Bladder microvascular endothelial cell (primary cell): ENCODE measurements around the gene YBX3. TPM values are rescaled to one million over a fixed set of nuclear protein-coding genes. Genes with fewer than 3 reads are reported as not detected.

Experiments
- total RNA-seq: library from RNA; depleted of rRNA; stranded (reverse); fragments of >200 nt; gene quantifications from 2 replicates; pipeline ENCODE4 v1.2.3, GENCODE V29; 2014

YBX3 gene
- total RNA-seq: 92.8 and 196 TPM in 2 replicates

DNA sequence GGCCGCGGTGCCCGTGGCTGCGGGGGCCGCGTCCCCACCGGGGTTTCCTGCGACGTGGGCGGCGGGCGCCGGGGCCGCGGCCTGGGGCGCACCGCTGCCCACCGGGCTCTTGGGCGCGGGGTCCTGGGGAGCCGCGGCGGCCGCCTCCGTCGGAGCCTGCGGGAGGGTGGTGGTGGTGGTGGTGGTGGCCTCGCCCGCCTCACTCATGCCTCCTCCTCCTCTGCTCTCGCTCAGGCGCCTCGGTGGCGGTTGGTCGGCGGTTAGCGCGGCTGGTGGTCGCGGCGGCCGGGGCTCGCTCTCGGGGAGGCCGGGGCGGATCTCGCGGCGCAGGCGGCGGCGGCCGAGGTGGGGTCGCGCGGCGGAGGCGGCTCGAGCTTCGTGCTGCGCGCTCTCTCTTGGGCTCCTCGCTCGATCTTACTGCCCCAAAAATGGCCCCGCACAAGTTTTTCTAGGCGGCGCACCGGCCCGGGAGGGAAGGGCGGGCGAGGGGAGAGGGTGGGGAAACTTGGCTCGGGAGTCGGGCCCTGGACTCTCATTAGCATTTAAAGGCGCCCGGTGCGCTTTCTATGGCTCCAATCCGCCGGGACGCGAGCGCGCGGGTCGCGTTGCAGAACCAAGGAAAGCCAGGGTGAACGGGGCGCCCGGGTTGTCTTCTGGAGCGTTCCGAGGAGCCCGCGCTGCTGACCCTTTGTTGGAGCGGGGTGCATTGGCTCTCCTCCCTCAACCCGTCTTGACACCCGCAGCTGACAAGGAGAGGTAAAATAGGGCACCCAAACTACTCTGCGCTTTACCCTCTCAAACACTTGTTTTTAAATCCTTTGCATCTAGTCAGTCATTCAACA, at the start of gene YBX3:
YBX3 (minus strand) TSS at position 419 of the 842 bp plus-strand sequence; CDS start at position 207, 212 bp downstream.

DNA sequence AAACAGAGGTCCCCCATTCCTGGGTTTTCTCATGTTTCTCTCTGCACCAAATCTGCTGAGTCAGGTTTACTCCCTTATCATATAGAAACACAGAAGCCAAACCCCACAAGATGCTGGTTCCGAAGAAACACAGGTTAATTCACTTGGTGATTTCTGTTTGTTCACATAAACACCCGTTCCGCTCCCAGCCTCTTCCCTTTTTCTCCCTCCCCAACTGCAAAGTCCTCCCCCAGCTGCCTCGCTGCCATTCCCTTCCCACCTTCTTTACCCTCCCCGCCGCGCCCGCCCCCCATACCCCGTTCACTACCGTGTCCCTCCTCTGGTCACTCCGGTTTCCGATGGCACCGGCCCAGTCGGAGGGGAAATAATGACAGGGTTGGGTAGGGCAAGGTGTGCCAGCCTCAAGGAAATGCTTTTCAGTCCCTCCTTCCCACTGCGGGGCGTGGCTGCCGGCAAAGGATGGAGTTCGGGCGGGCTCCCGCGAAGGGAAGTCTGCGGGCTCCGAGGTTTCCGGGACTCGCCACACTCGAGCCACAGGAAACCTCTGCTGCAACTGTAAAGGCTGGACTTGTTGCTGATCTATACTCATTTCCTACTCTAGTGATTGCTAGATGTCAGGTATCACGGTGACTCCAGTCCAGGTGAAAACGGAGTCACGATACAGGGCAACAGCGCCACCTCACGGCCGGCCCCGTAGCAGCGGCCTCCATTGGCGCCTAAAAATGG, 49.3 kb downstream of the YBX3 start, which contains the start of gene STYK1:
STYK1 (minus strand) TSS at position 394 of the 726 bp plus-strand sequence. CDS start 39,434 bp downstream, outside the sequence.

Other genes with a start within 250 kb of the YBX3 start
- gene EIF2S3B, start 217.4 kb downstream of the YBX3 start, total RNA-seq: 0.32 and 0.69 TPM in 2 replicates
- gene MAGOHB, start 109.7 kb downstream of the YBX3 start, total RNA-seq: 9.9 and 30.7 TPM in 2 replicates
- 6.0 and 8.4 TPM in 2 replicates for gene STYK1, start 49.3 kb downstream of the YBX3 start, total RNA-seq
- not detected in 2 replicates for gene TAS2R7, start 79.3 kb upstream of the YBX3 start, total RNA-seq
- not detected in 2 replicates for gene TAS2R8, start 84.0 kb upstream of the YBX3 start, total RNA-seq
- 0.13 TPM in 1 of 2 replicates, not detected in the other for gene TAS2R9, start 86.8 kb upstream of the YBX3 start, total RNA-seq
- gene TAS2R10, start 103.0 kb upstream of the YBX3 start, total RNA-seq: 0.16 and 0.76 TPM in 2 replicates
- gene PRR4, start 126.2 kb upstream of the YBX3 start, total RNA-seq: 0.16 and 1.0 TPM in 2 replicates
- 2.8 and 36.3 TPM in 2 replicates for gene PRH1, start 160.9 kb upstream of the YBX3 start, total RNA-seq
- gene TAS2R13, start 186.2 kb upstream of the YBX3 start, total RNA-seq: 0.65 and 3.3 TPM in 2 replicates
- gene PRH2, start 205.9 kb upstream of the YBX3 start, total RNA-seq: 0.19 TPM in 1 of 2 replicates, not detected in the other
- 1.3 and 4.2 TPM in 2 replicates for gene TAS2R14, start 215.9 kb upstream of the YBX3 start, total RNA-seq